ENCODE data around the gene CHMP1B.

Gene CHMP1B

DNA sequence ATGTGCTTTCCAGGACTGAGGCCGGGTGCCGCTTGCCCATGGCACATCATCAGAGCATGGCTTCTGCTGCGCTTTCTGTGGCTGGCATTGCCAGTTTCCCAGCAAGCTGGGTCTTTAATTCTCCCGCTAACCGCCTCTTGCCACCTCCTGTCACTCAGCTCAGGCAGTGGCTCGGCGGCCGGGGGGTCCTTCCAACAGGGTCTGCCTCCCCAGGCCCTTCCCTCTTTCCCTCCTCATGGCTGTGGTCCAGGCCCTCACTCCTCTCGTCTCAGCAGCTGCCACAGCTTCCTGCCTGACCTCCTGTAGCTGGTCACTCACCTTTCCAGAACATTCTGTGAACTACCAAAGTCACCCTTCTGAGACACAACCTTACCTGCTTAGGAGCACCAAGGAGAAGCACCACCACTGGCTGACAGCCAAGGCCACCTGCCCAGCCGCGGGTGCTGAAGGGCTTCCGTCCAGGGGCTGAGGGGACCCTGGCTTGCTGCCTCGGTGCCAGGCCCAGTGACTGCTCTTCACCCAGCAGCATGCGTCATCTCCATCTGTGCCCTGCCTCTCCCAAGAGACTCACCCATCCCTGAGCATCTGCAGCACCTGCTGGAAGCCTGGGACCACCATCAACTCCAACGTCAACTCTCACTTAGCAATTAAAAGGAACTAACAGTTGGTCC, 22.6 kb downstream of the CHMP1B start:
- H3K4me3 ChIP-seq (replicated peaks; ENCODE audit: low read depth, low read length) = no peak overlapping the region
- no peak for DNase-seq (ENCODE audit: extremely low read depth, low read depth)
- TF ChIP-seq, protein P1, sequence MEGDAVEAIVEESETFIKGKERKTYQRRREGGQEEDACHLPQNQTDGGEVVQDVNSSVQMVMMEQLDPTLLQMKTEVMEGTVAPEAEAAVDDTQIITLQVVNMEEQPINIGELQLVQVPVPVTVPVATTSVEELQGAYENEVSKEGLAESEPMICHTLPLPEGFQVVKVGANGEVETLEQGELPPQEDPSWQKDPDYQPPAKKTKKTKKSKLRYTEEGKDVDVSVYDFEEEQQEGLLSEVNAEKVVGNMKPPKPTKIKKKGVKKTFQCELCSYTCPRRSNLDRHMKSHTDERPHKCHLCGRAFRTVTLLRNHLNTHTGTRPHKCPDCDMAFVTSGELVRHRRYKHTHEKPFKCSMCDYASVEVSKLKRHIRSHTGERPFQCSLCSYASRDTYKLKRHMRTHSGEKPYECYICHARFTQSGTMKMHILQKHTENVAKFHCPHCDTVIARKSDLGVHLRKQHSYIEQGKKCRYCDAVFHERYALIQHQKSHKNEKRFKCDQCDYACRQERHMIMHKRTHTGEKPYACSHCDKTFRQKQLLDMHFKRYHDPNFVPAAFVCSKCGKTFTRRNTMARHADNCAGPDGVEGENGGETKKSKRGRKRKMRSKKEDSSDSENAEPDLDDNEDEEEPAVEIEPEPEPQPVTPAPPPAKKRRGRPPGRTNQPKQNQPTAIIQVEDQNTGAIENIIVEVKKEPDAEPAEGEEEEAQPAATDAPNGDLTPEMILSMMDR (IDR thresholded peaks at IDR 0.05; ENCODE audit: low read depth, low read length, missing control alignments) = no peak

GRCh38 chr18:11874676-11875075, 23.5 kb downstream of the CHMP1B start:
- TF ChIP-seq, protein P1 (IDR thresholded peaks at IDR 0.05; ENCODE audit: low read depth, low read length, missing control alignments) = no peak
- no peak overlapping the region for H3K4me3 ChIP-seq (replicated peaks; ENCODE audit: low read depth, low read length)

DNA sequence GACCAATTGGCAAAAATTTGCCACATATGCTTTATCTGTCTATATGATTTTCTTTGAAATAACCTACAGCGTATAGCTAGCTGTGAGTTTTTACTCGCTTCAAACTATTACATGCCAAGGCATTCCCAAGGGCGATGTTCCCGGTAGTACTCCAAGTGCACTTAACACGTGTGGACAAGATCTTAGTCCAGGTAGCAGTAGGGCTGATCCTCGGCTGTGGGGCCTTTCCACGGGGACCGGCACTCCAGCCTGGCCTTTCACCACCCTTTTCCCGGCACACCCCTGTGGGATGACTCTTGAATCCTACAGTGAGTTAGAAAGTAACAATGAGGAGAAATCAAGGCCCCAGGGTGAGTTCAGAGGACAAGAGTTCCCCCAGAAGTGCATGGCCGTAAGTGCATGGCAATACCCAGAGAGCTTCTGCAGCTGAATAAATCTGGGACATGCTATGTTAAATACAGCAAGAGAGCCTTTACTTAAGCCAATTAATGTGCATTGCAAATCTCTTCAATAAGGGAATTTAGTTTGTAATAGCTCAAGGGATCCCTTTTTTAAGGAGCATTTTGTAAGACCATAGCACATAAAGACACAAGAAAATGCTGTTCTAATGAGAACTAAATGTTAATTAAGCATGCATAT, 26.4 kb downstream of the CHMP1B start:
- no peak overlapping the region for H3K4me3 ChIP-seq (replicated peaks; ENCODE audit: low read depth, low read length)
- DNase-seq (ENCODE audit: extremely low read depth, low read depth) = no peak
- TF ChIP-seq, protein P1 (IDR thresholded peaks at IDR 0.05; ENCODE audit: low read depth, low read length, missing control alignments) = no peak

More at GRCh38 chr18:11874676-11875075, 23.5 kb downstream of the CHMP1B start:
- no peak for DNase-seq (ENCODE audit: extremely low read depth, low read depth)

- TF ChIP-seq, protein P1 (IDR thresholded peaks at IDR 0.05; ENCODE audit: low read depth, low read length, missing control alignments) = no peak
- no peak overlapping the region for H3K4me3 ChIP-seq (replicated peaks; ENCODE audit: low read depth, low read length)
- no peak for DNase-seq (ENCODE audit: extremely low read depth, low read depth)
Observed at GRCh38 chr18:11880586-11881304, 29.5 kb downstream of the CHMP1B start.

DNA sequence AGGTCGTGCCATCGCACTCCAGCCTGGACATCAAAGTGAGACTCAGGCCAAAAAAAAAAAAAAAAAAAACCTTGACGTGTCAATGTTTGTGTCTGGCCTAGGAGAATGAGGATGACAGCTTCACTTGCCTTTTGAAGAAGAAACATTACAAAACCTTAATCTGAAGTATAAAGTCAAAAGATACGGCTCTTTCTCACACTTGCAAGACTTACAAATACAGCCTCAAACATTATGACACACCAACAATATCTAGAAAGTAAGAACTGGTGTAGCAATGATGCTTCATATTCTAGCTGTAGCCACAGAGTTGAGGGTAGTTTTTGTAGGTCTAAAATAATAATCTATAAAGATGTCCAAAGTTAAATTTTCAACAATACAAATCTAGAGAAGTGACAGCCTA, 31.4 kb downstream of the CHMP1B start:
- H3K4me3 ChIP-seq (replicated peaks; ENCODE audit: low read depth, low read length) = no peak overlapping the region
- TF ChIP-seq, protein P1 (IDR thresholded peaks at IDR 0.05; ENCODE audit: low read depth, low read length, missing control alignments) = no peak
- DNase-seq (ENCODE audit: extremely low read depth, low read depth) = no peak

GRCh38 chr18:11883153-11883552, 31.9 kb downstream of the CHMP1B start:
- TF ChIP-seq, protein P1 (IDR thresholded peaks at IDR 0.05; ENCODE audit: low read depth, low read length, missing control alignments) = no peak
- no peak for DNase-seq (ENCODE audit: extremely low read depth, low read depth)
- no peak overlapping the region for H3K4me3 ChIP-seq (replicated peaks; ENCODE audit: low read depth, low read length)
